NCI-H2081 (cell line): ENCODE measurements around the gene TRAFD1.

ENCODE experiments used
- DNase-seq, 2 experiments: peaks; one replicate each; lab custom pipeline; 2025; lab: John Stamatoyannopoulos, UW

The TRAFD1 gene

DNA sequence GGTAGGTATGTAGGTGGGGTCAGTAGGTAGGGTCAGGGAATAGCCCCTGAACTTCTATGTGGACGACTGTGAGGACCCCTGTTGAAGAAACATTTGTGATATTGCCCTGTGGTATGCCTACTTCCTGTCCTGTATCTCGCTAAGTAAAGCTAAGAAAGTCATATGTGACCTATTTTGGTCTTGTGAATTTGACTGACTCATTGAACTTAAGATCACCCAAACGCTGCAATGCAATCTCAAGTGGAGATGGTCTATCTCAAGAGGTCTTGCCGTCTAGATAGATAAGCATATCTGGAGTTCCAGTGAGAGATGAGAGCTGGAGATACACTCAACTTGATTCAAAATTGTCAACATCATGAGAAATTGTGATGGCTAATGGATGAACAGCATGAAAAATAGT lies 73.8 kb downstream of the TRAFD1 start:
- no peak for DNase-seq
